NCI-H187 treated with DMSO at 0.1 percent for 48 hours (cell line): ENCODE results near the gene NXT1.

ENCODE experiments used
- DNase-seq: peaks from one replicate; lab custom pipeline; 2025; lab: John Stamatoyannopoulos, UW

NXT1 gene

GRCh38 chr20:23361119-23361475 is 10.5 kb downstream of the NXT1 start:
- no peak for DNase-seq

DNA sequence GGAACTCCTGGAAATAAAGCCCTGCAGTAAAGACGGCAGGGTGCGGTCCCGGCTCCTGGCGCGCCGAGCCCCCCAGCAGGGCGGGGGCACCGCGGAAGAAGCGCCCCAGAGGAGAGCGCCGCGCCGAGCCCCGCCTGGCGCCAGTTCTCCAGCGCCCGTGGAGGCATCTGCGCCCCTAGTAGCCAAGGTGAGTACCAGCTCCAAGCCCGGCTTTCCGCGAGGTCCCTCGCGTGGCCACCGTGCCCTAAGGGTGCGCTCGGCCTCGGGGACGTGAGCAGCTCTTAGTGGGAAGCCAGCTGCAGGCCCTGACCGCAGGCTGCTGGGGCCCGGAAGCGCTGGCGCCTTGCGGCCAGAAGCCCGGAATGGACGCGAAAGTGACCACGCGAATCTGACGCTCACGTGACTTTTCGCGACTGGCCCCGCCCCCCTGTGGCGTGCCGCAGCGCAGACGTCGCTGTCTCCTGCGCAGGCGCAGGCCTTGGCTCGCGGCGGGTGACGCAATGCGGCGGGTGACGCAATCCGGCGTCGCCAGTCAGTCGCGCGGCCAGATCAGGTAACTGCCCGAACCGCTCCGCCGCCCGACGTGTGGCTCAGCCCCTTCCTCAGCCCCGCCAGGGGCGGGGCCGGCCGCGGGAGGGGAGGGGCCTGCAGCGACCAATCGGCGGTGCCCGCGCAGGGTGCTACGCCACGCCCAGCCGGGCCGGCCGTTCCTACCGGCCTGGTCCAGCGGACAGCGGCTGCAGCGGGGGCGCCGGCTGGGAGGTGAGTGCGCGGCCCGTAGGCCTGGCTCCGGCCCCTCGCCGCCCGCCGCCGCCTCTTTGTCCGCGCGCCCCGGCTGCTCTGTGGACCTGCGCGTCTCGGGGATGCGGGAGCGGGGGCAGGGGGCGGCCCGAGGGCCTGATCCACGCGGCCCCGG is 11.1 kb downstream of the NXT1 start, which contains the start of gene GZF1:
GZF1 (plus strand) TSS at position 707 of the 916 bp plus-strand sequence. CDS start 2,202 bp downstream, outside the sequence.
- DNase-seq, result peak; percentile 55

- DNase-seq, result no peak
These were observed 12.0 kb downstream of the NXT1 start for GRCh38 chr20:23362392-23363256.

DNA sequence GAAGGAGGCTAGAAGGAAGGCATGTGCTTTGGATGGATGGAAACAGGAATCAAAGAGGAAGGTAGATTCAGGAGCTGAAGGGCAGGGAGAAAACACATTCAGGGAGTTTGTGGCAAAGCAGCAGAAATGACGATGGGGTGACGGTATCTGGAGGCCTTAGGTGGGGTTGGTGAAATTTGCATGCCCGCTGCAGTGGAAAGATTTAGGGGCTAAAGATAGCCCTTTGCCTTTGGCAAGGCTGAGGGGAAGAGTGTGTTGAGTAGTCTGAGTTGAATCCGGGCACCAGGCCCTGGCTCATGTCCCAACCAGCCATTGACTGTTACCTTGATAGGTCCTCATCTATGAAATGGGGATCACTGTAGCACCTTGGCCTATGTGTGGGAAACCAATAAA is 12.7 kb downstream of the NXT1 start:
- DNase-seq, result no peak

DNA sequence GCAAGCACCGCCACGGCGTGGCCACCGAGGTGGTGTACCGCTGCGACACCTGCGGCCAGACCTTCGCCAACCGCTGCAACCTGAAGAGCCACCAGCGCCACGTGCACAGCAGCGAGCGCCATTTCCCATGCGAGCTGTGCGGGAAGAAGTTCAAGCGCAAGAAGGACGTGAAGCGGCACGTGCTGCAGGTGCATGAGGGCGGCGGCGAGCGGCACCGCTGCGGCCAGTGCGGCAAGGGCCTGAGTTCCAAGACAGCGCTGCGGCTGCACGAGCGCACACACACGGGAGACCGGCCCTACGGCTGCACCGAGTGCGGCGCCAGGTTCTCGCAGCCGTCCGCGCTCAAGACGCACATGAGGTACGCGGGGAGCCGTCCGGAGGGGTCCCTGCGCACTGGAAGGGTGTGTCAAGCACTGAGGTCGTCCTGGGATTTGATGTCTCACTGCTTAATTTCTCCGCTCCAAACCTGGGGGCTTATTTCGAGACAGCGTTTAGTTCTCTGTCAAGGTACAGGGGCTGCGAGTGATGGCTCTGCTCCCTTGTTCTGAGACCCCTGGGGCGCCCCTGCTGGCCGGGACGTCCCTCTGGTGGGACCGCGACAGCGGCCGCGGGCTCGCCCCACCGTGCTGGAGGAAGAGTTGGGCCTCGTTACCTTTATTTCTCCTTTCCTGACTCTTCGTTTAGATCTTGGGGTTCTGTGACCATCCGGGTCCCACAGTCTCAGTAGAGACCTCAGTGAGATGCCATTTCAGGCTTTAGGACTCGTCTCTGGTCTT is 15.0 kb downstream of the NXT1 start:
- no peak for DNase-seq

- no peak for DNase-seq
These were observed 15.8 kb downstream of the NXT1 start for GRCh38 chr20:23366384-23366783.

- DNase-seq, result no peak
These were observed 17.2 kb downstream of the NXT1 start for GRCh38 chr20:23367770-23368169.

GRCh38 chr20:23368316-23369071 is 17.9 kb downstream of the NXT1 start:
- no peak for DNase-seq

GRCh38 chr20:23369072-23369823 is 18.7 kb downstream of the NXT1 start:
- no peak for DNase-seq

- no peak for DNase-seq
These were observed 19.7 kb downstream of the NXT1 start for GRCh38 chr20:23370274-23370673.

- DNase-seq, result no peak
These were observed 20.3 kb downstream of the NXT1 start for GRCh38 chr20:23370873-23371272.

DNA sequence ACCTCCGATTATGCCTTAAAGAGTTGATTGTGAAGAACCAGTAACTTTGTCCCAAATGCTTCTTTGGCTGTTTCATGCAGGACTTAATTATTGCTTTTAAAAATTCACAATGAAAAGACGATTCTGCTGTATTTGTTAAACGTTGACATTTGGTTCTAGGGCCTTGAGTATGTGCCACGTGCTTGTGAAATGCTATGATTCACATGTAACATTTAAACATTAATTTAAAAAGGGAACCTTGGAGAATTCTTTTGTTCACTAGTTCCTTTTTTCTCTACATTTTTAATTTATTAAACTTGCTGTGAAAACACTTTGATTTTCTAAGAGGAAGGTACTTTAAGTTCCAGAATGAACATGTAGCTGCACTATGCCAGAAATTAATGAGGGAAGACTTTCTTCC is 20.9 kb downstream of the NXT1 start:
- no peak for DNase-seq

DNA sequence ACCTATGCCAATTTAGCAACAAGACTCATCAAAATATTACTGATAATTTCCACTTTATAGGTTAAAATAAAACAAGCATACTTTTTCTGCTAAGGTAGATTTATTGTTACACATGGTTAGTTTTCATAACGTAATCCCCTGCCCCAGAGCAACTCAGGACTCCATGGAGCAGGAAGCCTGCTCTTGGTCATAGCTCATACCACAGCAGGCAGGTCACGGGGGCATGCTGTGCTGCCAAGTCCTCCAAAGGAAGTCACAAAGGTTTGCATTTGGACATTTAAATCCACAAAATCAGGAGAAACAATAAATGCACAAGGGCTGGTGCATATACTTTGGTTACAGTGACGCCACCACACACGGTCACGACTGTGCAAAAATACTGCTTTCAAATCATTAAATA is 23.9 kb downstream of the NXT1 start:
- no peak for DNase-seq

DNA sequence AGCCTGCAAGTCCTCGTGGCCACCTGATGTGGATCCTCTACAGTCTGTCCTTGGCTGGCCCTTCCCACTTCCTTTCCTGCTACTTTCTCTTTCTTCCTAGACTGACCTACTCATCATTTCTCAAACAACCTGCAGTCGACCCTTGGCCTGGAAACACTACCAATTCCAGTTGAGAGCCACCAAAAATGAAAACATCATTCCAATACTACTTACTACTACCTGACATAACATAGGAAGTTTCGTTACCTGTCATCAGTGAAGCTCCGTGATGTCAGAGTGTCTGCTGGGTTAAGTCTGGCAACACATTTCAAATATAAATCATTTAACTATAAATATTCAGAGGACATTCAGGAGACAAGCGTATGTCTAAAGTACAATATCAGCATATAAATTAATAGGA is 25.2 kb downstream of the NXT1 start:
- no peak for DNase-seq

DNA sequence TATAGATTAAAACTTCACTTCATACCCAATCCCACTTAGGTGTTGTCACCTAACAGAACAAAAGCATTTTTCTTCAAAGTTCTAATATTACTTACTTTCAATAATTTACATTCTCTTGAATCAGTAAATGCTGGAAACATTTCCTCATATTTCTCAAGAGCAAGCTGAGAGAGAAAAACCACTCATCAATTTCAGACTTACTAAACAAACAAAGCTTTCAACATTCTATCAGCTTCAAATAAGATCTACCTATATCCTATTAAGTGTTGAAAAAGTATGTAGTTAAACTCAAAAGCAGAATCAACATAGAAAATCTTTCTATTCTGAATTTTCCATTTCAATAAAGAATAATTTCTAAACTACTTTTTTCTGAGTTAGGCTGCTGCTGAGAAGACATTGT is 29.2 kb downstream of the NXT1 start:
- no peak for DNase-seq

- no peak for DNase-seq
These were observed 31.3 kb downstream of the NXT1 start for GRCh38 chr20:23381876-23382275.

DNA sequence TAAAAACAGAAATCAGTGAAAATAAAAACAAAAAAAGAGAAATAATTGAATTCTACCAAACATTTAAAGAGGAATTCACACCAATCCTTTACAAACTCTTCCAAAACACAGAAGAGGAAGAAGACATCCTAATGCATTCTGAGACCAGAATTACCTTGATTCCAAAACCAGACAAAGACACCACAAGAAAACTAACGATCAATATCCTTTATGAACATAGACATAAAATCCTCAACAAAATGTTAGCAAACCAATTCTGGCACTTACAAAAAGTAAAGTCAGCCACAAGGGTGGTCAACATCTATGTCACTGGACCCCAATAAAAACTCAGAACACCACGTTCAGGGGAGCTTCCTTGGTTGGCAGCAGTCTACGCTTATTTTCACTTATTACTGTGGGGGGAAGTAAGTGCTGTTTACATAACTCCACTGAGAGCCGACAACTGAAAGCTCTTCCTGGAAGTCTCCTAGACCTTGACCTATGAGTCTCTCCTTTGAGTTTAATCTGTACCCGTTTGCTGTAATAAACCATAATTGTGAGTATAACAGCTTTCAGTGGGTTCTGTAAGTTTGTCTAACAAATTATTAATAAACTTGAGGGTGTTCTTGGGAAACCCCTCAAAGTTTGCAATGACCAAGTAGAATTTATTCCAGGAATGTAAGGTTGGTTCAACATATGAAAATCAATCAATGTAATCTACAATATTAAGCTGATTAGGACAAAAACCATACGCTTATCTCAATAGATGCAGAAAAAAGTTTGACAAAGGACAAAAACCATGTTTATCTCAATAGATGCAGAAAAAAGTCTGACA is 35.9 kb downstream of the NXT1 start:
- no peak for DNase-seq

DNA sequence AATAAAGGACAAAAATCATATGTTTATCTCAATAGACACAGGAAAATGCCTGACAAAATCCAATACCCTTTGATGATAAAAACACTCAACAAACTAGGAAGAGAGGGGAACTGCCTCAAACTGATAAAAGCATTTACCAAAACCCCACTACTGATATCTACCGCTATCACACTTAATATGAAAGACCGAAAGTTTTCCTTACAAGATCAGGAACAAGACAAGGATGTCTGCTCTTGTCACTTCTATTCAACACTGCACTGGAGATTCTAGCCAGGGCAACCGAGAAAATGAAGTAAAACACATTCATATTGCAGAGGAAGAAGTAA is 36.5 kb downstream of the NXT1 start:
- DNase-seq, result no peak

- no peak for DNase-seq
These were observed 39.6 kb downstream of the NXT1 start for GRCh38 chr20:23390091-23390774.
